ENCODE measurements around the gene ACSS1.

ACSS1 gene

DNA sequence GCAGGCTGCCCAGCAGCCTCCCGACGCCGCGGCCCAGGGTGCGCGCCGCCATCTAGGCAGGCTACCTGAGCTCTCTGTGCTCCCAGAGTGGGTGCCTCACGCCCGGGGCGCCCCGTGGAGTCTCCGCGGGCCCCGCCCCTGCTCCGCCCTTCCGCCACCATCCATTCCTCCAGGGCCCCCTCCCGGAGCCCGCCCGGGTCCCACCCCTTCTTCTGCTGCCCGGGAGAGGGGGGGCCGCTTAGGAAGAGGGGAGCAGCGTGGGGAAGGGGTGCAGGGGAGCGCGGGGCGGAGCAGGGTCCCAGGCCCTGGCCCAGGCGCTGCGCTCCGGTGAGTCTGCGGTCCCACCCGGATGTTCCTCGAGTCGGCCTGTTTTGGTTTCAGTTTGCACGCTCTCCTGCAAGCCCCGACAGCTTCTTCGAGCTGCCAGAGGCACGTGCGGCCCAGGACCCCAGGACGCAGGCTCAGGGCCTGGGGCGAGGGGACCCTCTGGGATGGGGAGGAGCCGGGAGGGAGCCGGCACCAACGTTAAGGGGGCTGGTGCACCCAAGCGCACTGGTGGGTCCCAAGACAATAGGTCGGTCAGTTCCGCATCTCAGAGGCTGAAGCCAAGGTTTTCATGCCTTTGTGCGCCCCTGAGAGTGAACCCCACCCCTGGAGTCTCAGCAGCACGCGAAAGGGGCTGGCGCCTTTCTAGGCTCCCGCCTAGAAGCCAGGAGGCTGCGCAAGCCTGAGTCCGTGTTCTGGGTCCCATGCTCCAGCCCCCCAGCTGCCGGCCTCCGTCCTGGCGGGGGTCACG, at the start of gene ACSS1:
Gene ACSS1, minus strand, starts transcription at position 89 of the 796 bp plus-strand sequence. Its CDS starts 37 bp downstream, at position 52.
- Histone ChIP-seq H3K4me3 (peak within 1 kb of the TSS; percentile 87), H3K27ac (peak within 1 kb of the TSS; percentile 93 to 96)
- TF ChIP-seq, protein P1, sequence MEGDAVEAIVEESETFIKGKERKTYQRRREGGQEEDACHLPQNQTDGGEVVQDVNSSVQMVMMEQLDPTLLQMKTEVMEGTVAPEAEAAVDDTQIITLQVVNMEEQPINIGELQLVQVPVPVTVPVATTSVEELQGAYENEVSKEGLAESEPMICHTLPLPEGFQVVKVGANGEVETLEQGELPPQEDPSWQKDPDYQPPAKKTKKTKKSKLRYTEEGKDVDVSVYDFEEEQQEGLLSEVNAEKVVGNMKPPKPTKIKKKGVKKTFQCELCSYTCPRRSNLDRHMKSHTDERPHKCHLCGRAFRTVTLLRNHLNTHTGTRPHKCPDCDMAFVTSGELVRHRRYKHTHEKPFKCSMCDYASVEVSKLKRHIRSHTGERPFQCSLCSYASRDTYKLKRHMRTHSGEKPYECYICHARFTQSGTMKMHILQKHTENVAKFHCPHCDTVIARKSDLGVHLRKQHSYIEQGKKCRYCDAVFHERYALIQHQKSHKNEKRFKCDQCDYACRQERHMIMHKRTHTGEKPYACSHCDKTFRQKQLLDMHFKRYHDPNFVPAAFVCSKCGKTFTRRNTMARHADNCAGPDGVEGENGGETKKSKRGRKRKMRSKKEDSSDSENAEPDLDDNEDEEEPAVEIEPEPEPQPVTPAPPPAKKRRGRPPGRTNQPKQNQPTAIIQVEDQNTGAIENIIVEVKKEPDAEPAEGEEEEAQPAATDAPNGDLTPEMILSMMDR (IDR thresholded peaks at IDR 0.05) = no peak
- DNase-seq (ENCODE audit: low spot score) = peak; percentile 84

DNA sequence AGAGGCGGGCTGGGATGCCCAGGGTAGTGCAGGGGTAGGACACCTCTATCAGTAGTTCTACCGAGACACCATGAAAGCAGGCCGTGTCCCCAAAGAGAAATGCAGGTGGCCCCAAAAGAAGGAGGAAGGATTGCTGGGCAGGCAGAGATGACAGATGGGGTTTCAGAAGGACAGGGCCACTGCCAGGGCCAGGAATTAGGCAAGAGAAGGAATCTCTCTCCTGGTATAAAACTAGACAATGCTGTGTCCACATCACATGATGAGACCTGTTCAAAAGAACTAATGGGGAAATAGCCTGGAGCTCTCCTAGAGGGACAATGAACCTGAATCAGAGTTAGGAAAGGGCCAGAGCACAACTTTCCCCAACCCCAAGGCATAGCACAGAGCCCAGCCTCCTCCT, 45.6 kb upstream of the ACSS1 start:
- TF ChIP-seq, protein P1 (IDR thresholded peaks at IDR 0.05) = no peak
- Histone ChIP-seq H3K27ac (no peak overlapping the region), H3K4me3 (no peak overlapping the region)
- DNase-seq (ENCODE audit: low spot score) = no peak

DNA sequence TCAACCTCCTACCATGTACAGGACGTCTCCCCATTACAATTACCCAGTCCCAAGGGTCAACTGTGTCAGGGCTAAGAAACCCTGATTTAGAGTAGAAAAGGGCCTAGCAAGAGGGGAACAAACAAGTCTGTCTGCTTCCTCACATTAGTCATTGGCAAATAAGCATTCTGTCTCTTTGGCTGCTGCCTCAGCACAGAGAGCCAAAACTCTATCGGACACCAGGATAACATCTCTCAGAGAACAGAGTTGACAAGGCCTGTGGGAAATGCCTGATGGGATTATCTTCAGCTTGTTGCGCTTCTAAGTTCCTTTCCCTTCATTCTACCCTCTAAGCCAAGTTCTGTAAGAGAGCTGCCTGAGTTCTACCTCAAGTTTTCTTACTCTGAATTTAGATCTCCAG, 43.0 kb upstream of the ACSS1 start:
- no peak for DNase-seq (ENCODE audit: low spot score)
- H3K27ac ChIP-seq = no peak overlapping the region
- H3K4me3 ChIP-seq = no peak overlapping the region
- TF ChIP-seq, protein P1 (IDR thresholded peaks at IDR 0.05) = no peak

DNA sequence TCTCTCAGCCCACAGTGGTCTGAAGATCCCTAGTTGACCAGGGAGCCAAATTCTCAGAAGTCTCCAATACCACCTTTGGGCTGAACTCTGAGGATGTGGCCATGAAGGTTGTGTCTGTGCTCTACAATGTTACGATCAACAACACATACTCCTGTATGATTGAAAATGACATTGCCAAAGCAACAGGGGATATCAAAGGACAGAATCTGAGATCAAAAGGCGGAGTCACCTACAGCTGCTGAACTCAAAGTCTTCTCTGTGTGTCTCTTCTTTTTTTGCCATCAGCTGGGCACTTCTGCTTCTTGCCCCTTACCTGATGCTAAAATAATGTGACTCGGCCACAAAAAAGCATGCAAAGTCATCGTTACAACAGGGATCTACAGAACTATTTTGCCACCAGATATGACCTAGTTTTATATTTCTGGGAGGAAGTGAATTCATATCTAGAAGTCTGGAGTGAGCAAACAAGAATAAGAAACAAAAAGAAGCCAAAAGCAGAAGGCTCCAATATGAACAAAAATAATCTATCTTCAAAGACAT, 41.7 kb upstream of the ACSS1 start:
- H3K4me3 ChIP-seq = no peak overlapping the region
- no peak overlapping the region for H3K27ac ChIP-seq
- TF ChIP-seq, protein P1 (IDR thresholded peaks at IDR 0.05) = no peak
- DNase-seq (ENCODE audit: low spot score) = no peak

DNA sequence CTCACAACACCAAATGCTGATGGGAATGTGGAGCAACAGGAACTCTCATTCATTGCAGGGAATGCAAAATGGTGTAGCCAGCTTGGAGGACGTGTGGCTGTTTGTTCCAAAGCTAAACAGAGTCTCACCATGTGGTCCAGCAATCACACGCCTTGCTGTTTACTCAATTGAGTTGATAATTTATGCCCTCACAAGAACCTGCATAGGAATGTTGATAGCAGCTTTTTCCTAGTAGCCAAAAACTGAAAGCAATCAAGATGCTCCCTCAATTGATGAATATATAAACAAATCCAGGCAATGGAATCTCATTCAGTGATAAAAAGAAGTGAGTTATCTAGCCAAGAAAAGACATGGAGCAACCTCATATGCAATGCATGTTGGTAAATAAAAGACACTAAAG, 39.6 kb upstream of the ACSS1 start:
- TF ChIP-seq, protein P1 (IDR thresholded peaks at IDR 0.05) = no peak
- Histone ChIP-seq H3K27ac (no peak overlapping the region), H3K4me3 (no peak overlapping the region)
- no peak for DNase-seq (ENCODE audit: low spot score)

DNA sequence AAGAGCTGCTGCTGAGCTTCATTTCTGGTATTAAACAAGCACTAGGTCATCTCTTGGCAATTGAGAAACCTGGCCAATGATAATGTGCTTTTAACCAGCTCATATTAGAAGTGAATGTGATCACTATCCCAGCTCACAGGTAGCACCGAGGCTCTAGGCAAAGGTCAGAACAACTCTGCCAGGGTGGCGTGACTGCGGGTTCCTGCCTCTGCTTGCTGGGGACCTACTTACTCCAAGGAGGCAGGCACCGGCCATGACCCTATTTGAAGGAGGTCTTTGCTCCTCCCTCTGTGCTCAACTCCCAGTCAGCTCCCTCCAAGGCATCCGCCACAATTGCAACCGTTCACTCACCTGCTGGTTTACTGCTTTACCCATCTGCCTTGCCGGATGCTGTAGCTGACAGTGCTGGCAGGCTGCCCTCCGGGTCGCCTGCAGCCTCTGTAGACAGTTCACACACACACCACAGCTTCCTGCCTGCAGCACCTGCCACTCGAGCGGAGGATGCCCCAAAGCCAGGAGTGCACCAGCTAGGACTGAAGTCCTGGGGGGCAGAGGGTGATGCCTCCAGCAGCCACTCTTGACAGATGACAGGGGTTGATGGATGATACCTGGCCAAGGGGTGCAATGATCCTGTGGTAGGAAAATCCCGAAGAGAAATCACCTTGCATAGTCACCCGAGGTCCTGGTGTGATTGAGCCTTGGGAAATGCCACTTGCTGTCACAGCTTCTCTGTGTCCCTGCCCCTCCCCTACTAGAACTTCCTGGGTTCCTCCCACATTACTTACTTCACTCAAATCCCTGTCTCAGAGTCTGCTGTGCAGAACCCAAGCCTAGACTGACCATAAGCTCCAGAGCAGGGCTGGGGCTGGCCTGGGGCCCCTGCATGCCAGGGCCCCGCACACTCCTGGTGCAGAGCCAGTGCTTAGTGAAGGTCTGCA, 32.8 kb upstream of the ACSS1 start:
- no peak overlapping the region for H3K27ac ChIP-seq

More for the DNA sequence above, 32.8 kb upstream of the ACSS1 start:
- no peak overlapping the region for H3K4me3 ChIP-seq
- no peak for DNase-seq (ENCODE audit: low spot score)
- TF ChIP-seq, protein P1 (IDR thresholded peaks at IDR 0.05) = no peak
